ENCODE measurements around the gene TIMM17B.

Gene TIMM17B

DNA sequence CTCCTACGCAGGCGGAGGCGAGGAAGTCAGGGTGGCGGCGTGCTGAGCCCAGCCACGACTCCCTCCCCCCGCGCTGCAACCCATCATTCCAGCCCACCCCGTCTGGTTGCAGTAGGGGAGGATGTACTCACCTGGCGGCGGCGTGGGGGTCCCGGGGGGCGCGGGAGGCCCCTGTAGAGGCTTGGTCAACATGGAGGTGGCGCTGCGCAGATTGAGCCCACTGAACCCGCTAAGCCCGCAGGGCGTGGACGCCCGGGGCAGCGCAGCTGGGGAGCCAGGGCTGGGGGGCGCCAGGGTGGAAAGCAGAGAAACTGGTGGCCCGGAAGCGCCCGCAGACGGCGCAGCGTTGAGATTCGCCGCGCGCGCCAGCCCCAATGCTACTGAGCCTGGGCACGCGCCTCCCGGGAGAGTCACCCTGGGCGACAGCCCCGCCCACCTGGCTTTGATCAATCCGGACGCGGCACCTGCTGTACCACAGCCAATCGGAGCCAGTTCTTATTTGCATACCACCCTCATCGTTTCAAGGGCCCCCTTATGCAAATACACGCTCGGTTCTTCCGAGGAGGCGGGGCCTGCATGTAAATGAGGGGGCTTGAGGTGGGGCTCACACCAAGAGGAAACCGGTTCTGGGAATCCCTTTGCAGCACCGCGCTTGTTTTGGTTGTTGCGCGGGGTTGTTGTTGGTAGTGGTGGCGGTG, 21.2 kb upstream of the TIMM17B start, which contains the start of gene PIM2:
Gene PIM2, minus strand, starts transcription at position 382 of the 698 bp plus-strand sequence. Its CDS starts 190 bp downstream, at position 192.
- peak; percentile 84 to 85 for DNase-seq (ENCODE audit: low read depth in 2 of 2)

DNA sequence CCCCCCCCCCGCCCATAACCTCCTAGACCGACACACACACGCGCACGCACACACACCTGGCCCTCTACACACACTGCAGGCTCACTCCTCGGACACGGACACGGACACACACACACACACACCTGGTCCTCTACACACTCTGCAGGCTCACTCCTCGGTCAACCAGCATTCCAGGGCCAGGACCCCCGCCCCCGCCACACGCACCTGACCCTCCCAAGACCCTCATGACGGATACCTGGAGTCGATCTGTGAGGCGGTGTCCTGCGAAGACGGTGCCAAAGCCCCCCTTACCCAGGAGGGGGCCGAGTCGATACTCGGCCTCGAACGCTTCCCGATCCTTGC, 20.7 kb upstream of the TIMM17B start:
- DNase-seq (ENCODE audit: low read depth in 2 of 2): no peak

DNA sequence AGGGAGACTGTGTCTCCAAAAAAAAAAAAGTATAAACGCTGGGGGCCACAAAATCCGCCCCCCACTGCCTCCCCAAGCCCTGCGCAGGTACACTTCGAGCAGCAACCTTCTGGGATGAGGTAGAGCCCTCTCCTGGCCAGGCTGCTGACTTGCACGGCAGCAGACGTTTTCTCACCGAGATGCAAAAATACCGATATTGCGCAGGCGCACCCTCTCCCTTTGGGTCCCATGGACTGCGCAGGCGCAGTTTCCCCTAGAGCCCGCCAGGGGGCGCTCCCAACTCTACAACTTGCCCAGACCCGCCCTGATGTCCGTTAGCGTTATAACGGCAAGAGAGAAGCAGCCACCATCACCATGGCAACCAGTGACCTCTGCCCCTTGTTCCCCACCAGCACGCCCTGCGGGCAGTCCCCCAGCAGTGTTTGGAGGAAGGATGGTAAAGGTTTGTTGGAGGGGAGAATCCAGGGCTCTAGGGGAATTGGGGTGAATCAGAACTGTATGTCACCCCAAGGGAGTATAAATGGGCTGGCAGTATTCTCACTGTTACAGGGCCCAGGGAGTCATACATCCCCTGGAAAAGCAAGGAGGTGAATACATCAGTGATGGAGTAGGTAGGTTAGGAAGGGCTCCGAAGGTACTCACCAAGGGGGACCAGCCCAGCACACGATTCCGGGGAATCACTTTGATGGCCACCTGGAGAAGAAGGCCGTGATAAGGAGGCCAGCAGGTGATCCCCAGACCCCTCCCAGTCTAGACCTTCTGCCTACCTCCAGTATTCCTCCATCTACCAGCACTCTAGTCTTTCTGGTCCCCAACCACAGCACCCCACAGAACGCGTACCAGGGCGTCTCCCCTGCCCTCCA, 19.8 kb upstream of the TIMM17B start:
- DNase-seq (ENCODE audit: low read depth in 2 of 2): peak; percentile 71 to 73

DNA sequence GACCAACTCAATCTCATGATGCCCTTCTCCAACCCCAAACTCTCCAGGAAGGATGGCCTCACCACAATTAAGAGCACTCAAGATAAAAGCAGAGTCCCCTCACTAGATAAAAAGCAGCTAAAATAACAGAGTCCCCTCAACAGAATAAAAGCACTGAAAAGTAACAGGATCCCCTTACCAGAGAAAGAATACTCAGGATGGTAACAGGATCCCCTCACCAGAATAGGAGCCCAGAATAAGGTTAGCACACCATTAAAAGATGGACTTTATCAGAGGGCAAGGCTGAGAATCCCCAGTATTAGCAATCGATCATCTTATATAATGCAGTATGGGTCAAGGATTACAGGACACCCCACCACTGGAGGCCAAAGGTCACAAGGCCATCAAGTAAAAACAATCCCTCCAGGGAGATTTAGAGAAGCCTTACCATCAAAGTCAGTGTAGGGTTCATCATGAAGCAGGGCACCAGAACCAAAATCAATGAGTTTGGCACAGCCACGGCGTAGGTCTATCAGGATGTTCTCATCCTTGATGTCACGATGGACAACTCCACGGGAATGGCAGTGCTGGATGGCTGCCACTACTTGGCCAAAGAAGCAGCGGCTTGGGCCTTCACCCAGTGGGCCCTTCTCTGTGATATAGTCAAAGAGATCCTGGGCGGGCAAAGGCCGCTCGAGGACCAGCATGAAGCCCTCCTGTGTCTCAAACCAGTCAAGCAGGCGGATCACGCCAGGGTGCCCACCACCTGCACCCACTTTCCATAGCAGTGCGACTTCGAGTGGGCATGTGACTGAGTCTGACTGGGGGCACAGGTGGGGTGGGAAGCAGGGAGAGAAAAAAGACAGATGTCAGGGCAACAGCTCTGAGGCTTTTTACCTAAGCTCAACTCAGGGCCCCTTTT, 17.3 kb upstream of the TIMM17B start:
- DNase-seq (ENCODE audit: low read depth in 2 of 2): no peak

DNA sequence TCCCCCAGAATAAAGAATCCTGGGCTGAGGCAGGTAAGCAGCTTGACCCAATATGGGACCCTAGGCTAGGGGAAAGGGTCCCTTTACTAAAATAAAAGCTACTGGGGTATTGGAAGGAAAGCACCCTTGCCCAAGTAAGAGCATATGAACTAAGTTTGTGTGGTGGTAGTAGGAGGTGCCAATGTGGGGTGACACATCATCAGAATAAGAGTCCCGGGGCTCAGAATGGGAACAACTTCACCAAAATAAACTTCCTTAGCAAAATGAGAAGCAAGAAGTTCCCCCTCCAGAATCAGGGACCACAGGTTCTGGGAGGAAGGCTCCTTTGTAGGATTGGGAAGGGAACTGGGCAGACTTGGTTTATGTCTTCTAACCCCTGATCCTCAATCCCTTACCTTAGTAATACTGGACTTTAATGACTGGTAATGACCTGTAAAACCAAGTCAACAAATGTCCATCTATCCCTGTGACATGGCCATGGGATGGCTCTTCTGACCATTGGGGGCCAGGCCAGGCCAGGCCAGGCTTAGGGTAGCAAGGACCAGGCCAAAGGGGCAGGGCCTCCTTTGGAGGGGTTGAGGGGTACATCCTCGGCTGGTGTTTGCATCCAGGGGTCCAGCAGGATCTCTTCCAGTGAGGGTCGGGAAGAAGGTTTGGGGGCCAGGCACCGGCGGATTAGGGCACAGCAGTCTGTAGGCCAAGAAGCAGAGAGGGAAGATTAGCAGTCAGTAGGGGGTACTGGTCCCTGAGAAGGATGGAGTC, 16.2 kb upstream of the TIMM17B start:
- no peak for DNase-seq (ENCODE audit: low read depth in 2 of 2)

DNA sequence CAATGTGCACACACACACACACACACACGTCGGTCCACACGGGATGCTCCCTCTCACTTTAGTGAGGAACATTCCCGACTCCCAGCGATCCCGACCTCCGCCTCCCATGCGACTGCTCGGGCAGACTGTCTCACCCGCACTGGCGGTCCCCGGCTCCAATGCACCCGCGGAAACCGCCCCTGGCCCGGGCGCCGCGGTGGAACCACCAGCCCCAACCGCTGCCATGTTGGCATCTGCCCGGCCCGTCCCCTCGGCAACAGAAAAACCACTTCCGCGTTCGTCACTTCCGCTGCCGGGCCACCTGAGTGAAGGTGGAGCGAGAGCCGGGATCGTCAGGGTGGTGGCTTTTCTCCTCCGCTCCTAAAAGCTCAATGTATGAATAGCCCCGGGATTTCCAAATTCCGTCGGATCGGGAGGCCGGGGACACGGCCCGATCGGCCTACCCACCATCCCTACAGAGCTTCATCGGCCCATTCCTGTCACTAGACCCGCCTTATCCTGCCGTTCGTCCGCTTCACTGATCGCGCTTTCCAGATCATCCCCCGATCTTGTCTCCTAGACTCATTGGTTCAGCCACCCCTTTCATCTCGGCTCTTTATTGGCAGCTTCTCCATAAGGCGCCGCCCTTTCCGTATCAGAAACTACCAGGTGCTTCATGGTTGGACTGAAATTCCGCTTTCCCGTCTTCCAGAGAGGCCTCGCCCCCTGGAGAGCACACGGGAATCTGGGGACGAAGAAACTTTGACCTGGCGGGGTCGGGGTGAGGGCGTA, 14.0 kb upstream of the TIMM17B start, which contains the start of gene SLC35A2:
Gene SLC35A2, minus strand, starts transcription at position 235 of the 771 bp plus-strand sequence. Its CDS starts 10 bp downstream, at position 225.
- DNase-seq (ENCODE audit: low read depth in 2 of 2): peak; percentile 79 to 82

DNA sequence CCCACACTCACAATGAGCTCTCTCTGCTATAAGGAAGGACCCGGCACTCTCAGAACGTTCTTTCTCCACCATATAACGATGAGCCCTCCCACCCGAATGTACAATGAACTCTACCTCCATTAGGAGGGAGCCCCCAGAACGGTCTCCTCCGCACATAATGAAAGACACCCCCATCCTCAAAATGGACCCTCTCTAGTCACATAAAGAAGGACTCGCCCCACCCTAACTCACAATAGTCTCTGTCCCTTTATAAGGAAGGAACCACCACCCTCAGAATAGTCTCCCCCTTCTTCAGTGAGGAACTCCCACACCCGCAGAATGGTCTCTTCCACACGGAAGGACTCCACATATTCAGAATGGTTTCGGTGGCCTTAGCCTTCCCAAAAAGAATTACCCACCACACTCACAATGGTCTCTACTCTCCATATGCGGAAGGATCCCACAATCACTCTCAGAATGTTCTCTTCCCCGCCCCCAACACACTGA, 13.4 kb upstream of the TIMM17B start:
- DNase-seq (ENCODE audit: low read depth in 2 of 2): no peak

DNA sequence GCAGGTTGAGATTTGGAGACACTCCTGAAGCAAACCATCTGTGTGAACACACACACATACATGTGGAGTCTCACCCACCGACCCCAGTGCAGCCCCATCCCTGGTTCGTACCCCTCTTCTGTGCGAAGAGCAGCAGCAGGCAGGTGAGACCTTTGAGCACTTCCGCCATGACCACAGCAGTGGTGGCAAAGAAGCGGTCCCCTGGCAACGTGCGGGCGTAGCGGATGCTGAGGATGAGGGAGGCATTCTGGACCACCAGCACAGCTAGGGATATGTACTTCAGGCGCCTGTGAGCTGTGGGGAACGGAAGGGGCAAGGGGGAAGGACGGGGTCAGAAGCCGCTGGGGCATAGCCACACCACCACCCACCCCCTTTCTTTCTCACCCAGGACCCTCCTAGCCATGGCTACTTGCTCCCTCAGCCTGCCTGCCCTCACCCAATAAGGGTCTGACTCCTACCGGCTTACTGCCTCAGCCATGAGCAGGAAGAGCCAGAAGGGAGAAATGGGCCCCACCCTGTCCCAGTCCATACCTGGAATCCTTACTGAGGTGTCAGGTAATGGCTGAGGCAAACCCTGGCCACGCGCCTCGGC, 12.2 kb upstream of the TIMM17B start:
- no peak for DNase-seq (ENCODE audit: low read depth in 2 of 2)

DNA sequence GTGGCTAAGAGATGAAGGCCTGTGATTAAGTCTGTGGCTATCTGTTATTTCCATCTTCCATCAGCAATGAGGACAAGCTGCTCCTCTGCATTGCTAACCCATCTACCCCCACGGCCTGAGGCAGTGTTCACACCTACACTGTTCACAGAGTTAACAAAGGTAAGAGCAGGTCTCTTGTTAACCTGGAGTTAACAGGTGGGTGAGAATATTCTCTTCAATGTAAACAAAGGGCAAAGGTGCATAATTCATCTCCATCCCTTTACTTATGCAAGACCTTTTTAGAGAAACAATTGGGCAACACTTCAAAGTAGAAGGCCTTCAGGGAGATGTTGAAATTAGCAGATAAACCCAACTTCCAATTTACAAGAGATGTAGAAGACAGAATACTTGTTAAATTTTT, 11.0 kb upstream of the TIMM17B start:
- no peak for DNase-seq (ENCODE audit: low read depth in 2 of 2)

DNA sequence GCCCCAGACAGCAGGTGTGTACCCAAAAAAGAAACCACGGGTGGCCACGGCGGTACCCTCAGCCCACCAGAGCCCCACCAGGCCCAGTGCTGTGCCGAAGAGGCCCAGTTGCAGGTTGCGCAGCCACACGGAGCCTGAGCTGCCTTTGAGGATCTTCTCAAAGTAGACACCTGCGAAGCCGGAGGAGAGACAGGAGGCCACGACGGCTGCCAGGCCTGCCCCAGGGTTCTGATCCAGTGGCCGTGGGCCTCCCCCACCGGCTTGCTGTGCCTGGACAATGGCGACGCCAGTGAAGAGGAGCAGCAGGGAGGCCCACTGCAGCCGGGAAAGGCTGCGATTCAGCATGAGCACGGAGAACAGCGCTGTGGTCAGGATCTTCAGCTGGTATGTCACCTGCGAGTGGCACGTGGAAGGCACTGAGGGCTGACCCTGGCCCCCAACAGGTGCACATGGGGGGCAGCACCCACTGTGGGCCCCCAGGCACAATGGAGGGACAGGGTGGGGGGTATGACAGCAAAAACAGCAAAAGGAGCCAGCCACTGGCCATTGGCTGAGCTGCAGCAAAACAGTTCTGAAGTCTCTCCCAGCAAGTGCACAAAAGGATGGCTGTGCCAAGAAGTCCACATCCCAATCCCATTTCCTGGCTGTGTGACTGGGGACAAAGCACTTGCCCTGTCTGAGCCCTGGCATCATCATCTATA, 7.7 kb upstream of the TIMM17B start:
- DNase-seq (ENCODE audit: low read depth in 2 of 2): no peak

DNA sequence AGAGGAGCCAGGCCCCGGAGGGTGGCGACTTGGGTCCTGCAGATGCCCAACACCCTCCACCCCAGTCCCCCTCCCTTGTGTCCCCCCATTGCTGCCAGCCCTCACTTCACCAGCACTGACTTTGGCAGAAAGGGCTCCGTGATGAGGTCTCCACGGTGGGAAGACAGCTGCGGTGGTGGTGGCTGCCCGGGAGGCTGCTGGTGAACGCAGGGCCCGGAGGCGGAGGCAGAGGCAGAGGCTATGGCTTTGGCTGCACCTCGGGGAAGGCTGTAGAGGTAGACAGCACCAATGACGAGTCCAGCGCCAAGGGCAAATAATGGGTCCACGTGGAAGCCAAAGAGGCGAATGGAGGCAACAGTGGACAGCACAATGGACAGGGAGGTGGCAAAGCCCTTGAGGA, 7.1 kb upstream of the TIMM17B start:
- DNase-seq (ENCODE audit: low read depth in 2 of 2): no peak

DNA sequence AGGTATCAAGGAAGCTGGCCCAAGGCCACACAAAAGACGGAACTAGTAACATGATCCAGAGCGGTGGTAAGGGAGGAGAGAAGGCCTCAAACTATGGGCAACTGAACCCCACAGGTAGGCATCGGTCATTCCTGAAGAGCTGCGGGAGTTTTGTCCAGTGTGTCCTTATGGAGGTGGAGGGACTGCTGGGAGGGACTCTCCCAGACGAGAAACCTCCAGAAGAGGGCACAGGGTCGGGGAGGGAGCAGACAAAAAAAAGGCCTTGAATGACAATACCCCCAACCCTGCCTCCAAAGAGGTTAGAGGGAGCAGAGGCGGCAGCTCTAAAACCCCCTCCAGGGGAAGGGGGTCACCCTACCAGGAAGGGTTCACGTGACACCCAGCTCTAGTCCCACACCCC, 6.6 kb upstream of the TIMM17B start:
- DNase-seq (ENCODE audit: low read depth in 2 of 2): no peak

DNA sequence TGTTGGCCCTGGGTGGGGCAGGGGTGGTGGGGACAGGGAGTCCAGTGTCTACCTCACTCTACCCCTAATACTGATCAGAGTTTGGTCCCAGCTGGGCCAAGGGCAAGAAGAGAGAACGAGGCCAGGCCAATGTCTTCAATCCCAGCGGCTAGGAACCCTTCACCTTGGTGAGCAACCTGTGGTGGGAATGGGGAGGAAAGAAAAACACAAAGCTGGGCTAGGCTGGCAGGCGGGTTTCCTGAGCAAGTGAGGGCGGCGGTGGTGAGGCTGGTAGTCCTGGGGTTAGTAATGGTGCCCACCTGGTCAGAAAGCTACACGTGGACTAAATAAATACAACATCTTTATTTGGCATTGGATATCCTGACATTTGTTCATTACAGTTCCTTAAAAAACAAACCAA, 5.7 kb upstream of the TIMM17B start:
- DNase-seq (ENCODE audit: low read depth in 2 of 2): no peak

DNA sequence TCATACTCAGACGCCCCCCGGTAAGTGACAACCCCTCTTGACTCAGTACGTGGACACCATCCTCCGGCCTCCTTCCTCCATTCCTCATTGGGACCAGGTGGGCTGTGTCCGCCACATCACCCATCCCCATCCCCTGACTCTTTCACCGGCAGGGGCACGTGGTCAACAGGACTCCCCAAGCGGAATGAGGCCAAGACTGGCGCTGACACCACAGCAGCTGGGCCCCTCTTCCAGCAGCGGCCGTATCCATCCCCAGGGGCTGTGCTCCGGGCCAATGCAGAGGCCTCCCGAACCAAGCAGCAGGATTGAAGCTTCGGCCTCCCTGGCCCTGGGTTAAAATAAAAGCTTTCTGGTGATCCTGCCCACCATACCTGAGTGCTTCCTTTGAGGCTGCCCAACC, 5.2 kb upstream of the TIMM17B start:
- no peak for DNase-seq (ENCODE audit: low read depth in 2 of 2)

DNA sequence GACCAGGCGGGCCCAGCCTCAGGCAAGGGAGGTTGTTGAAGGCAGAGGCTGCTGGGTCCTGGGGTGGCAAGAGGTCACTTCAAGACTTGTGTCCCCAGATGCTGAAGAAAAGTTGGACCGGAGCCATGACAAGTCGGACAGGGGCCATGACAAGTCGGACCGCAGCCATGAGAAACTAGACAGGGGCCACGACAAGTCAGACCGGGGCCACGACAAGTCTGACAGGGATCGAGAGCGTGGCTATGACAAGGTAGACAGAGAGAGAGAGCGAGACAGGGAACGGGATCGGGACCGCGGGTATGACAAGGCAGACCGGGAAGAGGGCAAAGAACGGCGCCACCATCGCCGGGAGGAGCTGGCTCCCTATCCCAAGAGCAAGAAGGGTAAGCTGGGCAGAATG, 4.6 kb upstream of the TIMM17B start:
- DNase-seq (ENCODE audit: low read depth in 2 of 2): no peak

DNA sequence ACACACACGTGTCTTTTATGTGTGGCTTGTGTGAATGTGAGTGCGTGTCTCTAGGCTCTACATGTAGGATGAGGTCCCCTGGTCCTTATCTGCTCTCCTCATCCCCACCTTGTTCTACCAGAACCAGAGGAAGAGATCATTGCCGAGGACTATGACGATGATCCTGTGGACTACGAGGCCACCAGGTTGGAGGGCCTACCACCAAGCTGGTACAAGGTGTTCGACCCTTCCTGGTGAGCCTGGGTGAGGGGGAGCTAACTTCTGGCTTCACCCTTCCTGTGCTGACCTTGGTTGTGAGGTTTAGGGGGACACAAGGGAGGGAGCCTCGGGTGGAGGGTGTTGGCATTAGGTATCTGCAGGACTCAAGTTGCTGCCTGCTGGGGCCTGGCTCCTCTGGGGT, 3.5 kb upstream of the TIMM17B start:
- DNase-seq (ENCODE audit: low read depth in 2 of 2): no peak

DNA sequence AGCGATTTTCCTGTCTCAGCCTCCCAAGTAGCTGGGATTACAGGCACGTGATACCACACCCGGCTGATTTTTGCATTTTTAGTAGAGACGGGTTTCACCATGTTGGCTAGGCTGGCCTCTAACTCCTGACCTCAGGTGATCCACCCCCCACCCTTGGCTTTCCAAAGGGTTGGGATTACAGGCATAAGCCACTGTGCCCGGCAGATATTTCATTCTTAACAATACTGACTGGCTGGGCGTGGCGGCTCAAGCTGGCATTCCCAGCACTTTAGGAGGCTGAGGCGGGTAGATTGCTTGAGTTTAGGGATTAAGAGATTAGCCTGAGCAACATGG, 1.5 kb upstream of the TIMM17B start:
- no peak for DNase-seq (ENCODE audit: low read depth in 2 of 2)

DNA sequence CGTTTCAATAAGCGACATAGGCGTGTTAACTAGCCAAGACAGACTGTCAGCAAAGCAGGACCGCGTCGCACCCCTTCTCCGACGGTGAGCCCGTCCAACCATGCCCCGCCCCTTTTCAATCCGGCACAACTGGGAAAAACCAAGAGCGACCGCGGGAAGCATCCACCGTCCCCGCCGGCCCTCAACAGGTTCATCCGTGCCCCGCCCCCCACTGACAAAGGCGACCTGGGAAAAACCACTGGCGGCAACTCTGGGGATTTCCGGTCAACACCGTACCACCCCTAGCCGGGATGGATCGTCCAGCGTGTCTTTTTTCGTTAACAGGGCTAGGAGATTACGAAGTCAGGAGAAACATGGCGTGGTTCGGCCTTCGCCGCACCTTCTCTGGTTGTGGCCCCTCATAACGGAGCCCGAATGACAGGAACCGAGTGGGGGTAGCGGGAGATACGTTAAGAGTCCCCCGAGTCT, 377 bp downstream of the TIMM17B start:
- DNase-seq (ENCODE audit: low read depth in 2 of 2): peak in 1 of 2 donors; percentile 62

DNA sequence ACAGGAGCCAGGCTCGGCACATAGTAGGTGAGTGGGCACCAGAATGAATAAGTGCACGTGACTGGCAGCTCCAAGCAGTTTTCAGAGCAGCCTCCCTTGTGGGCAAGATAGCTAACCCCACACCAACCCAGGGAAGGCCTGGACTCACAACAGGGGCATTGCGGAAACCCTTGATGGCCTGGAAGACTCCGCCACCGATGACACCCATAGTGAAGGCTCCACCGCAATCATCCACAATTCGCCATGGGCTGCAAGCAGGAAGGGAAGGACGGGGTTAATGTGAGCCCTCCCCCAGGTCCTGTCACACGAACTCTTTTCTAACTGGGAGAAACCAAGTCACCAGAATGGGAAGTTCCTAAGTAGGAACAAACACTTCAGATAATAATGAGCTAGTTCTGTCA, 957 bp downstream of the TIMM17B start:
- no peak for DNase-seq (ENCODE audit: low read depth in 2 of 2)
